Measurements from ENCODE around the gene KLHDC7B.

The KLHDC7B gene

GRCh38 chr22:50584106-50585096 is 38.7 kb downstream of the KLHDC7B start:
- Histone ChIP-seq H3K4me3 (ENCODE audit: low read length, poor library complexity, severe bottlenecking) (peak overlapping the region; percentile 93), H3F3A (ENCODE audit: low read depth) (no peaks in the 10 kb centered on the region), H3K9me3 (ENCODE audit: insufficient read depth, low read depth, low read length) (no peaks in the 10 kb centered on the region), H3K9ac (ENCODE audit: low read depth, low read length, poor library complexity, severe bottlenecking) (peak overlapping the region; percentile 94), H3K9me2 (replicated peaks; ENCODE audit: low read depth, low read length) (no peaks in the 10 kb centered on the region), H3K79me2 (ENCODE audit: insufficient read depth, low read length) (peaks cover 24% of the 10 kb centered on the region), H4K20me1 (ENCODE audit: insufficient read depth, low read length, poor library complexity, severe bottlenecking) (peaks cover 3% of the 10 kb centered on the region), H3K36me3 (ENCODE audit: insufficient read depth, low read length) (no peaks in the 10 kb centered on the region), H3K4me2 (ENCODE audit: low read depth, low read length, poor library complexity, severe bottlenecking) (peak overlapping the region; percentile 91), H3K4me1 (ENCODE audit: insufficient read depth, low read length, poor library complexity, severe bottlenecking) (peaks cover 32% of the 10 kb centered on the region), H3K27me3 (ENCODE audit: insufficient read depth, low read length, poor library complexity, severe bottlenecking) (no peaks in the 10 kb centered on the region), H2AFZ (ENCODE audit: low read length) (no peak overlapping the region)
- TF ChIP-seq CTCF (conservative IDR thresholded peaks at IDR 0.05; ENCODE audit: low read length) (no peak), EZH2phosphoT487 (IDR thresholded peaks at IDR 0.05; ENCODE audit: borderline replicate concordance) (no peak)

- H3K9me2 ChIP-seq (replicated peaks; ENCODE audit: low read depth, low read length): no peaks in the 10 kb centered on the region
- no peak overlapping the region for H2AFZ ChIP-seq (ENCODE audit: low read length)
- peaks cover 3% of the 10 kb centered on the region for H4K20me1 ChIP-seq (ENCODE audit: insufficient read depth, low read length, poor library complexity, severe bottlenecking)
- no peak overlapping the region for H3K4me3 ChIP-seq (ENCODE audit: low read length, poor library complexity, severe bottlenecking)
- peaks cover 24% of the 10 kb centered on the region for H3K79me2 ChIP-seq (ENCODE audit: insufficient read depth, low read length)
- no peaks in the 10 kb centered on the region for H3K9me3 ChIP-seq (ENCODE audit: insufficient read depth, low read depth, low read length)
- TF ChIP-seq EZH2phosphoT487 (IDR thresholded peaks at IDR 0.05; ENCODE audit: borderline replicate concordance): no peak
- no peak for TF ChIP-seq CTCF (conservative IDR thresholded peaks at IDR 0.05; ENCODE audit: low read length)
- no peak overlapping the region for H3K9ac ChIP-seq (ENCODE audit: low read depth, low read length, poor library complexity, severe bottlenecking)
- H3K36me3 ChIP-seq (ENCODE audit: insufficient read depth, low read length): no peaks in the 10 kb centered on the region
- no peaks in the 10 kb centered on the region for H3F3A ChIP-seq (ENCODE audit: low read depth)
- H3K4me2 ChIP-seq (ENCODE audit: low read depth, low read length, poor library complexity, severe bottlenecking): peak overlapping the region; percentile 29
- peaks cover 26% of the 10 kb centered on the region for H3K4me1 ChIP-seq (ENCODE audit: insufficient read depth, low read length, poor library complexity, severe bottlenecking)
- no peaks in the 10 kb centered on the region for H3K27me3 ChIP-seq (ENCODE audit: insufficient read depth, low read length, poor library complexity, severe bottlenecking)
Observed at GRCh38 chr22:50585238-50585637, 39.5 kb downstream of the KLHDC7B start.

- no peak for TF ChIP-seq CTCF (conservative IDR thresholded peaks at IDR 0.05; ENCODE audit: low read length)
- TF ChIP-seq EZH2phosphoT487 (IDR thresholded peaks at IDR 0.05; ENCODE audit: borderline replicate concordance): no peak
- Histone ChIP-seq H3K4me2 (ENCODE audit: low read depth, low read length, poor library complexity, severe bottlenecking) (peak overlapping the region; percentile 29), H2AFZ (ENCODE audit: low read length) (no peak overlapping the region), H3K27me3 (ENCODE audit: insufficient read depth, low read length, poor library complexity, severe bottlenecking) (no peaks in the 10 kb centered on the region), H3K36me3 (ENCODE audit: insufficient read depth, low read length) (no peaks in the 10 kb centered on the region), H3K9me3 (ENCODE audit: insufficient read depth, low read depth, low read length) (no peaks in the 10 kb centered on the region), H3K79me2 (ENCODE audit: insufficient read depth, low read length) (peaks cover 22% of the 10 kb centered on the region), H4K20me1 (ENCODE audit: insufficient read depth, low read length, poor library complexity, severe bottlenecking) (peaks cover 3% of the 10 kb centered on the region), H3K4me1 (ENCODE audit: insufficient read depth, low read length, poor library complexity, severe bottlenecking) (peaks cover 26% of the 10 kb centered on the region), H3F3A (ENCODE audit: low read depth) (no peaks in the 10 kb centered on the region), H3K9ac (ENCODE audit: low read depth, low read length, poor library complexity, severe bottlenecking) (no peak overlapping the region), H3K9me2 (replicated peaks; ENCODE audit: low read depth, low read length) (no peaks in the 10 kb centered on the region), H3K4me3 (ENCODE audit: low read length, poor library complexity, severe bottlenecking) (no peak overlapping the region)
Observed at GRCh38 chr22:50585781-50586180, 40.1 kb downstream of the KLHDC7B start.

Measured in Loucy (cell line).